H9 (cell line): ENCODE measurements around the gene SIGLEC14. TPM values are rescaled to one million over a fixed set of nuclear protein-coding genes. Genes with fewer than 3 reads are reported as not detected.
A peak's percentile ranks its signal among the peaks of the same experiment; 100 is the strongest.

Experiments
- DNase-seq: peaks from one replicate; pipeline ENCODE4 v3.0.0-alpha.2; 2017
- H2AFZ ChIP-seq: one replicate; pipeline ENCODE4 v1.6.1; 2013; ENCODE audit warnings: mild to moderate bottlenecking, low read length, control low read depth, moderate library complexity
- H2AK5ac ChIP-seq: 2 replicates; pipeline ENCODE4 v1.6.1; 2013; ENCODE audit warnings: low read length, control low read depth, mixed read lengths; ENCODE audit not compliant: insufficient read length
- H2BK120ac ChIP-seq: one replicate; pipeline ENCODE4 v1.6.1; 2013; ENCODE audit warnings: low read depth, mild to moderate bottlenecking, low read length, control low read depth, inconsistent platforms; ENCODE audit not compliant: poor library complexity, severe bottlenecking
- H2BK12ac ChIP-seq: 2 replicates; pipeline ENCODE4 v1.6.1; 2013; ENCODE audit warnings: low read length, control low read depth, mixed read lengths, low read depth; ENCODE audit not compliant: insufficient read length
- H2BK15ac ChIP-seq: 2 replicates; pipeline ENCODE4 v1.6.1; 2013; ENCODE audit warnings: low read depth, low read length, control low read depth
- H2BK20ac ChIP-seq: one replicate; pipeline ENCODE4 v1.6.1; 2013; ENCODE audit warnings: low read depth, mild to moderate bottlenecking, low read length, control low read depth, inconsistent platforms; ENCODE audit not compliant: poor library complexity, severe bottlenecking
- H2BK5ac ChIP-seq: 2 replicates; pipeline ENCODE4 v1.6.1; 2013; ENCODE audit warnings: low read length, control low read depth, mixed read lengths; ENCODE audit not compliant: insufficient read length
- H3K14ac ChIP-seq: 2 replicates; pipeline ENCODE4 v1.6.1; 2013; ENCODE audit warnings: low read length, control low read depth; ENCODE audit not compliant: insufficient read depth
- H3K18ac ChIP-seq: 2 replicates; pipeline ENCODE4 v1.6.1; 2013; ENCODE audit warnings: low read depth, mild to moderate bottlenecking, mixed read lengths, low read length, control low read depth; ENCODE audit not compliant: insufficient read length
- H3K23ac ChIP-seq: 2 replicates; pipeline ENCODE4 v1.6.1; 2013; ENCODE audit warnings: low read length, control low read depth, mixed read lengths, low read depth; ENCODE audit not compliant: insufficient read length
- H3K23me2 ChIP-seq: 2 replicates; pipeline ENCODE4 v1.6.1; 2013; ENCODE audit warnings: low read depth, mild to moderate bottlenecking, mixed read lengths, low read length, control low read depth; ENCODE audit not compliant: insufficient read length, poor library complexity, severe bottlenecking
- H3K27ac ChIP-seq: 2 replicates; pipeline ENCODE4 v1.5.1; 2013; ENCODE audit warnings: low read length, control low read depth, mixed read lengths, low read depth; ENCODE audit not compliant: insufficient read length
- H3K27me3 ChIP-seq: 2 replicates; pipeline ENCODE4 v1.6.1; 2013; ENCODE audit warnings: low read length, control low read depth, inconsistent platforms; ENCODE audit not compliant: insufficient read depth
- H3K4ac ChIP-seq: 2 replicates; pipeline ENCODE4 v1.6.1; 2013; ENCODE audit warnings: low read depth, mild to moderate bottlenecking, control low read depth, inconsistent platforms, low read length, moderate library complexity
- H3K4me1 ChIP-seq: 2 replicates; pipeline ENCODE4 v1.6.1; 2013; ENCODE audit warnings: low read length, control low read depth, inconsistent platforms; ENCODE audit not compliant: insufficient read depth
- H3K4me2 ChIP-seq: 2 replicates; pipeline ENCODE4 v1.6.1; 2013; ENCODE audit warnings: low read length, control low read depth, mixed read lengths; ENCODE audit not compliant: insufficient read length, insufficient read depth
- H3K56ac ChIP-seq: 2 replicates; pipeline ENCODE4 v1.6.1; 2013; ENCODE audit warnings: low read depth, mild to moderate bottlenecking, mixed read lengths, low read length, control low read depth; ENCODE audit not compliant: insufficient read length
- H3K79me1 ChIP-seq: 2 replicates; pipeline ENCODE4 v1.6.1; 2013; ENCODE audit warnings: low read depth, mild to moderate bottlenecking, moderate library complexity, low read length, control low read depth, inconsistent platforms; ENCODE audit not compliant: insufficient read depth, poor library complexity, severe bottlenecking
- H3K79me2 ChIP-seq: 2 replicates; pipeline ENCODE4 v1.6.1; 2013; ENCODE audit warnings: low read length, control low read depth, inconsistent platforms; ENCODE audit not compliant: insufficient read depth
- H3K9ac ChIP-seq: 2 replicates; pipeline ENCODE4 v1.6.1; 2013; ENCODE audit warnings: low read length, control low read depth, mixed read lengths; ENCODE audit not compliant: insufficient read length; ENCODE audit errors: extremely low read depth
- H3K9me3 ChIP-seq: one replicate; pipeline ENCODE4 v1.6.1; 2013; ENCODE audit warnings: low read depth, low read length, inconsistent platforms; ENCODE audit not compliant: control insufficient read depth
- H3T11ph ChIP-seq: one replicate; pipeline ENCODE4 v1.6.1; 2013; ENCODE audit warnings: mild to moderate bottlenecking, low read length, control low read depth, inconsistent platforms
- H4K20me1 ChIP-seq: one replicate; pipeline ENCODE4 v1.6.1; 2013; ENCODE audit not compliant: control insufficient read depth, insufficient read length, insufficient read depth
- H4K5ac ChIP-seq: 2 replicates; pipeline ENCODE4 v1.6.1; 2013; ENCODE audit warnings: low read depth, mild to moderate bottlenecking, mixed read lengths, low read length, control low read depth; ENCODE audit not compliant: insufficient read length
- H4K8ac ChIP-seq: replicated peaks from 2 replicates; pipeline ENCODE4 v1.6.1; 2013; ENCODE audit warnings: low read length, control low read depth, mixed read lengths, low read depth; ENCODE audit not compliant: insufficient read length
- H4K91ac ChIP-seq: 2 replicates; pipeline ENCODE4 v1.6.1; 2013; ENCODE audit warnings: low read depth, mild to moderate bottlenecking, moderate library complexity, mixed read lengths, low read length, control low read depth; ENCODE audit not compliant: insufficient read length
- H3K27ac Mint-ChIP-seq, 3 experiments: 2 replicates in 2 of 3; 3 replicates in 1 of 3; pipeline ENCODE4 v1.8.0; 2020 to 2021; ENCODE audit warnings: mixed read lengths in 3 of 3, mild to moderate bottlenecking in 1 of 3, moderate library complexity in 1 of 3
- H3K27me3 Mint-ChIP-seq: 2 replicates; pipeline ENCODE4 v1.8.0; 2021; ENCODE audit warnings: low read depth, mild to moderate bottlenecking, moderate library complexity, mixed read lengths
- H3K36me3 Mint-ChIP-seq, 3 experiments: 2 replicates in 2 of 3; 3 replicates in 1 of 3; pipeline ENCODE4 v1.8.0; 2020 to 2021; ENCODE audit warnings: low read depth in 3 of 3, mixed read lengths in 3 of 3; ENCODE audit not compliant: insufficient read depth in 1 of 3
- H3K4me1 Mint-ChIP-seq, 2 experiments: 2 replicates each; pipeline ENCODE4 v1.8.0; 2020; ENCODE audit warnings: mixed read lengths in 2 of 2
- H3K4me3 Mint-ChIP-seq, 2 experiments: 2 replicates in 1 of 2; 3 replicates in 1 of 2; pipeline ENCODE4 v1.8.0; 2020 to 2021; ENCODE audit warnings: mild to moderate bottlenecking in 2 of 2, mixed read lengths in 2 of 2, moderate library complexity in 1 of 2
- H3K9me3 Mint-ChIP-seq, 2 experiments: 2 replicates in 1 of 2; 3 replicates in 1 of 2; pipeline ENCODE4 v1.8.0; 2020; ENCODE audit warnings: mild to moderate bottlenecking in 2 of 2, mixed read lengths in 2 of 2, moderate library complexity in 1 of 2
- CTCF ChIP-seq: fragments of 200-600 bp; sonication (generic); conservative IDR thresholded peaks from 3 replicates; pipeline ENCODE4 v1.8.0; 2021; ENCODE audit warnings: antibody characterized with exemption, mild to moderate bottlenecking
- WGBS: extraction: QIAGEN DNeasy Blood & Tissue Kit; methylation state at CpG from one replicate; pipeline ENCODE4 v1.1.7; 2013; ENCODE audit warnings: missing lambda C conversion rate, low lambda C conversion rate, mixed read lengths; ENCODE audit not compliant: insufficient read length; ENCODE audit errors: extremely low coverage; 5-methylcytosine and 5-hydroxymethylcytosine counted together
- total RNA-seq: library from RNA; stranded (reverse); gene quantifications from 2 replicates; pipeline ENCODE4 v1.2.1, GENCODE V29; 2021

The SIGLEC14 gene
- total RNA-seq, 1 experiment from 2014 or later, result not detected

GRCh38 chr19:51687791-51688670 is 41.4 kb upstream of the SIGLEC14 start:
- Histone ChIP-seq H3K9me3 (peaks cover 13% of the 10 kb centered on the region), H3K23ac (no peak overlapping the region), H4K20me1 (no peaks in the 10 kb centered on the region), H4K8ac (no peak overlapping the region), H2BK15ac (no peak overlapping the region), H3K27me3 (no peaks in the 10 kb centered on the region), H3K4ac (no peak overlapping the region), H3K27ac (no peak overlapping the region), H2BK12ac (no peak overlapping the region), H3K79me1 (no peaks in the 10 kb centered on the region), H3K23me2 (peaks cover 29% of the 10 kb centered on the region), H3K4me2 (peak overlapping the region; percentile 91), H3K9ac (no peak overlapping the region), H3K79me2 (no peaks in the 10 kb centered on the region; the same call in 1 of the 2 replicates), H3K14ac (no peak overlapping the region), H2BK20ac (no peak overlapping the region), H4K5ac (no peak overlapping the region), H2AFZ (no peak overlapping the region), H2AK5ac (no peak overlapping the region), H2BK120ac (no peak overlapping the region), H3K18ac (no peak overlapping the region), H4K91ac (no peak overlapping the region), H3K4me1 (no peaks in the 10 kb centered on the region), H3T11ph (no peak overlapping the region), H2BK5ac (no peak overlapping the region), H3K56ac (no peak overlapping the region)
- peak overlapping the region; percentile 87 to 92 for H3K4me3 Mint-ChIP-seq
- 0 out of 2 replicates have a peak, but pooled peaks cover 2% of the 10 kb centered on the region for H3K27me3 Mint-ChIP-seq
- H3K4me1 Mint-ChIP-seq, result peaks cover 32% of the 10 kb centered on the region in 2 experiments
- DNase-seq, result peak; percentile 80
- no CpG with 5 or more reads among the region's 22 CpGs for WGBS
- peak overlapping the region in 2 of 3 experiments; percentile 71 to 89; a peak in 4 of 7 replicates for H3K27ac Mint-ChIP-seq
- peaks cover 24 to 25% of the 10 kb centered on the region in 2 experiments for H3K9me3 Mint-ChIP-seq
- peaks cover 4 to 12% (median 5%) of the 10 kb centered on the region in 3 experiments; a peak in 5 of 7 replicates for H3K36me3 Mint-ChIP-seq
- TF ChIP-seq CTCF, result no peak
